Measurements from ENCODE around the gene GDPGP1.

GRCh38 chr15:90295270-90295648 is 61.2 kb downstream of the GDPGP1 start:
- no peak for TF ChIP-seq POLR2A (IDR thresholded peaks at IDR 0.05)
- no peak for TF ChIP-seq EP300 (IDR thresholded peaks at IDR 0.05)
- TF ChIP-seq, protein P1, sequence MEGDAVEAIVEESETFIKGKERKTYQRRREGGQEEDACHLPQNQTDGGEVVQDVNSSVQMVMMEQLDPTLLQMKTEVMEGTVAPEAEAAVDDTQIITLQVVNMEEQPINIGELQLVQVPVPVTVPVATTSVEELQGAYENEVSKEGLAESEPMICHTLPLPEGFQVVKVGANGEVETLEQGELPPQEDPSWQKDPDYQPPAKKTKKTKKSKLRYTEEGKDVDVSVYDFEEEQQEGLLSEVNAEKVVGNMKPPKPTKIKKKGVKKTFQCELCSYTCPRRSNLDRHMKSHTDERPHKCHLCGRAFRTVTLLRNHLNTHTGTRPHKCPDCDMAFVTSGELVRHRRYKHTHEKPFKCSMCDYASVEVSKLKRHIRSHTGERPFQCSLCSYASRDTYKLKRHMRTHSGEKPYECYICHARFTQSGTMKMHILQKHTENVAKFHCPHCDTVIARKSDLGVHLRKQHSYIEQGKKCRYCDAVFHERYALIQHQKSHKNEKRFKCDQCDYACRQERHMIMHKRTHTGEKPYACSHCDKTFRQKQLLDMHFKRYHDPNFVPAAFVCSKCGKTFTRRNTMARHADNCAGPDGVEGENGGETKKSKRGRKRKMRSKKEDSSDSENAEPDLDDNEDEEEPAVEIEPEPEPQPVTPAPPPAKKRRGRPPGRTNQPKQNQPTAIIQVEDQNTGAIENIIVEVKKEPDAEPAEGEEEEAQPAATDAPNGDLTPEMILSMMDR (IDR thresholded peaks at IDR 0.05) = no peak
- no peak for TF ChIP-seq POLR2AphosphoS5 (IDR thresholded peaks at IDR 0.05)
